Glomerular visceral epithelial cell (primary cell): ENCODE data around the gene ZNF182.
"Not testable (repeated sequence)": the region's sequence is repeated elsewhere in the genome, so short reads cannot be mapped to it uniquely, and the experiment has no call there.

Source experiments
- DNase-seq: peaks from one replicate; pipeline ENCODE4 v3.0.0-alpha.2; 2016; ENCODE audit errors: extremely low spot score

ZNF182 gene

GRCh38 chrX:48002319-48002718 is 1.5 kb downstream of the ZNF182 start:
- DNase-seq: no peak

DNA sequence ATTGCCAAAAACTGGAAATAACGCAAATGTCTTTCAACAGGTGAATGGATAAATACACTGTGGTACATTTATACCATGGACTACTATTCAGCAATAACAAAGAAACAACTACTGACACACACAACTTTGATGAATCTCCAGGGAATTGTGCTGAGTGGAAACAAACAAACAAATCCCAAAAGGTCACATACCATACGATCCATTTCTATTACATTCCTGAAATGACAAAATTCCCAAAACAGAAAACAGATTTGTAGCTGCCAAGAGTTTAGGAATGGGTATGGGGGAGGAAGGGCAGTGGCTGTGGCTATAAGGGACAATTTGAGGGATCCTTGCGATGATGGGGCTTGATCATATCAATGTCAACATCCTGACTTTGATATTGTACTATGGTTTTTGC is 2.5 kb downstream of the ZNF182 start:
- no peak for DNase-seq

GRCh38 chrX:47992669-47993068 is 11.1 kb downstream of the ZNF182 start:
- no peak for DNase-seq

- peak; percentile 6 for DNase-seq
Observed at GRCh38 chrX:47992095-47992380, 11.8 kb downstream of the ZNF182 start.

DNA sequence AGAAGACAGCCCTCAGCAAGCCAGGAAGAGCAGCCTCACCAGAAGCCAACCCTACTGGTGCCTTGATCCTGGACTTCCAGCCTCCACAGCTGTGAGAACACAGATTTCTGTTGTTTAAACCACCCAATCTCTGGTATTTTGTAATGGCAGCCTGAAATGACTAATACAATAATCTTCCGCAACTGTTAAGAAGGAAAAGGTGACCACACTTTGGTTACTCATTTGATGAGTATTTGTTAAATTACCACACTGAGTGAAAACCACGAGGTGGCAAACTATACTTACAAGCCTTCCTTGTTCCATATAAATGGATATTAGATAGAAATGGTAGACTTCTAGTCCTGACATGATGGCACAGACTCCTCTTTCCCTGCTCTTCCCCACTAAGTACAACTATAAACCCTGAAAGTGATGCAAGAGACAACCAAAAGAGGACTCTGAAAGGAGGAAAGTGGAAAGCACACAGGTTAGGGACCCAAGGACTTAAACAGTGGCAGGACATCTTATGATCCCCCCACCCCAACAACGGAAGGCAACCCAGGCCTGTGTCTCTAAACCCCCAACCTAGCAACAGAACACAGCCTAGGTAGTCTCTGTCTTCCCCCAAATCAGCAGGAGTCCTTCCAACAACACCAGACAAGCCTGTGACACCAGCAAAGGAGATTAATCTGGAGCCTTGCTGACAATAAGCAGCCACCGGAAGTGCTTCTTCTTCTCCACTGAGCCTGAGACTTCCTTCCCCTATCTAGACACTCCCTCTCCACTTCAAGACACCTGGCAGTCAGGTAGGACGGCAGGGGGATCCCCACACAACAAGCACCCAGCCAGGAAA is 12.3 kb downstream of the ZNF182 start:
- peak; percentile 64 for DNase-seq

- DNase-seq: no peak
Observed at GRCh38 chrX:47976254-47977151, 27.3 kb downstream of the ZNF182 start.

- no peak for DNase-seq
Observed at GRCh38 chrX:47973235-47973634, 30.6 kb downstream of the ZNF182 start.

GRCh38 chrX:47965526-47965925 is 38.3 kb downstream of the ZNF182 start:
- not testable (repeated sequence) for DNase-seq

DNA sequence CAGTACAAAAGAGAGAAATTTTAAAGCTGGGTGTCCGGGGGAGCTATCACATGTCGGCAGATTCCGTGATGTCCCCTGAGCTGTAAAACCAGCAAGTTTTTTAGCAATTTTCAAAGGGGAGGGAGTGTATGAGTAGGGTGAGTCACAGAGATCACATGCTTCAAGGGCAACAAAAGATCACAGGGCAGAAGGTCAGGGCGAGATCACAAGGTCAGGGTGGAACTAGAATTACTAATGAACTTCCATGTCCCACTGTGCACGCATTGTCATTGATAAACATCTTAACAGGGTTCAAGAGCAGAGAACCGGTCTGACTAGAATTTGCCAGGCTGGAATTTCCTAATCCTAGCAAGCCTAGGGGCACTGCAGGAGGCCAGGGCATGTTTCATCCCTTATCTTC is 42.0 kb downstream of the ZNF182 start:
- not testable (repeated sequence) for DNase-seq

DNA sequence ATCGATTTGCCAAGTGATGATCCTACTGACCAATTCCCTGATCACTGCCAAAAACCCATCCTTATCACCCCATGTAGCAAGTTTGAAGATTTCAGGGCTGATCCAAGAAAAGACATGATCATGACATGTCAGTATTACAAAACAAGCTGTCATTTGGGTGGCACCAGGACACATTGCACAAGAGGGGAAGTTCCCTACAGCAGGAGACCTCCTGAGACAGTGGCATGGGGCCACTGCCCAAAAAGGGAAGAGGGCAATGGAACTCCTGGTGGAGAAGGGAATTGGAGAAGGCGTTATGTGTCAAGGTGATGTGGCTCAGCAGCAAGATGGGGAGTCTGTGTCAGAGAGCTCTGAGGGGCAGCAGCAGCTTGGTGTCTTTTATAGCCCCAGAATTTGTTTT is 43.4 kb downstream of the ZNF182 start:
- no peak for DNase-seq

- DNase-seq: no peak
Observed at GRCh38 chrX:47958761-47959342, 44.9 kb downstream of the ZNF182 start.

- DNase-seq: not testable (repeated sequence)
Observed at GRCh38 chrX:47958206-47958605, 45.6 kb downstream of the ZNF182 start.

- DNase-seq: no peak
Observed at GRCh38 chrX:47956016-47956415, 47.8 kb downstream of the ZNF182 start.

GRCh38 chrX:47955295-47955694 is 48.5 kb downstream of the ZNF182 start:
- DNase-seq: not testable (repeated sequence)

GRCh38 chrX:47941423-47941822 is 62.4 kb downstream of the ZNF182 start:
- peak; percentile 7 for DNase-seq

DNA sequence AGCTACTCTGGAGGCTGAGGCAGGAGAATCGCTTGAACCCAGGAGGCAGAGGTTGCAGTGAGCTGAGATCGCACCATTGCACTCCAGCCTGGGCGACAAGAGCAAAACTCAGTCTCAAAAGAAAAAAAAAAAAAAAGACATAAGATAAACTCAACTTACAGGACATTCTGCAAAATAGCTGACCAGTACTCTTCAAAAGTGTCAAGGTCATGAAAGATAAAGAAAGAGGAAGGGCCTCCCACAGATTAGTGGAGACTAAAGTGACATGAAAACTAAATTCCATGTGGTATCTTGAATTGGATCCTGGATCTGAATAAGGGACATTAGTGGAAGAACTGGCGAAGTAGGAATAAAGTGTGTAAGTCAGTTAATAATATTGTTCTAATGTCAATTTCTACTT is 63.3 kb downstream of the ZNF182 start:
- DNase-seq: no peak

DNA sequence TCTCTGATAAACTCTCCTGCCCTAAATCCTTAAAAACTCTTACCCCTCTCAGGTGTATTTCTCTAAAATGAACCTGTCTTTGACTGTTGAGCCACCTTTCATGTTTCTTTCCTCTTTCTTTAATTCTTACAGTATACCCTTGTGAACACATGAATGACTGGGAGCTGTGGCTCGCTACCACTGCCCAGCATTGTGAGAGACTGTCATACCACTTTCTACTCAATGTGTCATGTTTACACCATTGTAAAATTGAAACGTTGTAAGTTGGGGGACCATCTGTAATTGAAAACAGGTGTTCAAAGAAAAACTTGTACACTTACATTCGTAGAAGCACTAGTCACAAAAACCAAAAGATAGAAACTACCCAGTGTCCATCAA is 66.9 kb downstream of the ZNF182 start:
- no peak for DNase-seq

- DNase-seq: no peak
Observed at GRCh38 chrX:47936224-47936939, 67.4 kb downstream of the ZNF182 start.

- no peak for DNase-seq
Observed at GRCh38 chrX:47933946-47934345, 69.8 kb downstream of the ZNF182 start.

DNA sequence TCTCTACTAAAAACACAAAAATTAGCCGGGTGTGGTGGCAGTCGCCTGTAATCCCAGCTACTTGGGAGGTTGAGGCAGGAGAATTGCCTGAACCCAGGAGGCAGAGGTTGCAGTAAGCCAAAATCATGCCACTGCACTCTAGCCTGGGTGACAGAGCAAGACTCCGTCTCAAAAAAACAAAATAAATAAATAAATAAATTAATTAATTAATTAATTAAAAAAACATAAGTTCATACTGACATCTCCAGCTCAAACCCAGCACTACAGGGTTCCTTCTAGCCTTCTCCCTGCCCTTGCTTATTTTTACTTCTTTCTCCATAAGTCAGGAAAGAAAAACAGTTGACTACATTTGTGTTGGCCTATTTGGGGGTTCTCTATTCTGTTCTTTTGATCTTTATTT is 71.8 kb downstream of the ZNF182 start:
- not testable (repeated sequence) for DNase-seq

DNA sequence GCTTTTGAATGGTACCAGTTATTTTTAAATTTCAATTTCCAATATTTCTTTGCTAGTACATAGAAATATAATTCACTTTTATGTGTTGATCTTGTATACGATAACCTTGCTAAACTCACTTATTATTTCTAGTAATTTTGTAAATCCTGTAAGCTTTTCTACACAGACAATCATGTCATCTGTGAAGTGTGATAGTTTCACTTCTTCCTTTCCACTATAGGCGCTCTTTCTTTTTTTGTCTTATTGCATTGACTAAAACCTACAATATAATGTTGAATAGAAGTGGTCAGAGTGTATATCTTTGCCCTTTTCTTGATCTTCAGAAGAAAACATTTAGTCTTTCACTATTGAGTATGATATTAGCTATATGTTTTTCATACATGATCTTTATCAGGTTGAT is 76.6 kb downstream of the ZNF182 start:
- no peak for DNase-seq
